LoVo (cell line): ENCODE data around the gene CDH15.
"Not testable (repeated sequence)": the region's sequence is repeated elsewhere in the genome, so short reads cannot be mapped to it uniquely, and the experiment has no call there.

Experiments used
- DNase-seq: peaks from one replicate; pipeline ENCODE4 v3.0.0-alpha.2; 2016; ENCODE audit warnings: low spot score

Gene CDH15

DNA sequence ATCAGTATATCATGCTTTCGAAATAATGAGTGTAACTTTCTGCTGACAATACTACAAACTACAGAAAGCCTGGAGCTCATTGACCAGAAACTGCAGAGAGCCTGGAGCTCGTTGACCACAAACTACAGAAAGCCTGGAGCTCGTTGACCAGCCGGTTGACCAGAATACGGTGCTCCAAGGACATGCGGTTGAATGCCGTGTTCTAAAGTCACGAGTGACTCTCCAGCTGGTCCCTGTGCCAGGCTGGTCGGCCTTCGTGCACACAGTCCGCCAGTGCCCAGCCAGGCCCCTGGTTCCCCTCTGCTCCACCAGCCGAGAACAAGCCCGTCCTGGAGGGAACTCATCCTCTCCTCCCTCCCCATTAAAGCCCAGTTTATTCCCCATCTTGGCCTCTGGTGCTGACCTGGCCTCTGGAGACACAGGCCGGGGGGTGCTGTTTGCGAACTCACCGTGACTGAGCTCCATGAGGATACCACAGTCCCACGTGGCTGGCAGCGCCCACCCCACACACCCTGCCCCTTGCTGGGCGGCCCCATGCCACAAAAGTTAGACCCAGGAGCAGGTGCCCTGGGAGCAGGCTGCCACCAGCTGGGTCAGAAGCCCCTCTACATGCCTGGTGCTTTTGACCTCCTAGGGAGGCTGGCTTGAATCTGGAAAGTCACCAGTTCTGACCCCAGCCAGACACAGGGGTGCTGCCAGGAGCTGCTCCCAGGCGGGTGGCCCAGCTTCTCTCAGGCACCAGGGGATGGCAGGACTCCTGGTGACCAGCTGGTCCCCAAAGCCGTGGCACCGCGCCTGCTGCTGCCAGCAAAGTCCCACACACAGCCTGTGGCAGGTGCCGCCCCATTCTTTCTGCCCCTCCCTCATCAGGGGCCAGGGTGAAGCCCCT is 15.5 kb upstream of the CDH15 start:
- no peak for DNase-seq

DNA sequence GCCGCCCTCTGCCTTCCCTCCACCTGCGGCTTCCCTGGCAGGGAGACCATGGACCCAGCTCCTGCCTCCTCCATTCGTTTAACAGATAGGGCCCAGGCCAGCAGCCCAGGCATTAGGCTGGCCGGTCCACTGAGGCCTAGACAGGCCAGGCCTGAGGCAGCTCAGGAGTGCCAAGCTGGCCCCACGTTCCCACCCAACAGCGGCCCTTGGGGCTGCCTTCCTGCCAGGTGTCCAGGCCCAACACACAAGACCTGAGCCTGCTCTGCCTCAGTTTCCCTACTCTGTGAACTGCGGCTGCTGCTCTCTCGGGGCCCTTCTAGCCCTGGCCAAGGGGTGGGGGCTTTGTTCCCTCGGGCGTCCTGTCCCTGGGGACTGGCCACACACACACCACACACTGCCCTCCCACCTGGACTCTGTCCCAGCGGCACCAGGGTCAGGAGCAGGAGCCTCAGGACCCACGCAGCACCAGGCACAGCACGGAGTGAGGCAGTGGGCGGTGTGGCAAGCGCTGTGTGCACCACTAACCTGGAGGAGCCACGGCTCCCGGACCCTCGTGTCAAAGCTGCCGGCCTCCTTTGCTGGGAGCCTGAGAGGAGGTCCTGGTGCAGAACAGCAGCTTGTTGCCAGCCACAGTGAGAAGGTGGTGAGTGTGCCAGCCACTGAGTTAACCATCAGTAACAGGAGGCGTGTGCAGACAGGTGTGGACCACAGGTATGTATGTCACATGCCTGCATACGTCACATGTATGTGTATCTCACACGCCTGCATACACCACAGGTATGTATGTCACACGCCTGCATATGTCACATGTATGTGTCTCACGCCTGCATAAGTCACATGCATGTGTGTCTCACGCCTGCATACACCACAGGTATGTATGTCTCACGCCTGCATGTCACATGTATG is 14.6 kb upstream of the CDH15 start:
- no peak for DNase-seq

DNA sequence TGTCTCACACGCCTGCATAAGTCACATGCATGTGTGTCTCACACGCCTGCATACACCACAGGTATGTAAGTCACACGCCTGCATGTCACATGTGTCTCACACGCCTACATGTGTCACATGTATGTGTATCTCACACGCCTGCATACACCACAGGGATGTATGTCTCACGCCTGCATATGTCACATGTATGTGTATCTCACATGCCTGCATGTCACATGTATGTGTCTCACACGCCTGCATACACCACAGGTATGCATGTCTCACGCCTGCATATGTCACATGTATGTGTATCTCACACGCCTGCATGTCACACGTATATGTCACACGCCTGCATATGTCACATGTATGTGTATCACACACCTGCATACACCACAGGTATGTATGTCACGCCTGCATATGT is 13.8 kb upstream of the CDH15 start:
- DNase-seq, result no peak

DNA sequence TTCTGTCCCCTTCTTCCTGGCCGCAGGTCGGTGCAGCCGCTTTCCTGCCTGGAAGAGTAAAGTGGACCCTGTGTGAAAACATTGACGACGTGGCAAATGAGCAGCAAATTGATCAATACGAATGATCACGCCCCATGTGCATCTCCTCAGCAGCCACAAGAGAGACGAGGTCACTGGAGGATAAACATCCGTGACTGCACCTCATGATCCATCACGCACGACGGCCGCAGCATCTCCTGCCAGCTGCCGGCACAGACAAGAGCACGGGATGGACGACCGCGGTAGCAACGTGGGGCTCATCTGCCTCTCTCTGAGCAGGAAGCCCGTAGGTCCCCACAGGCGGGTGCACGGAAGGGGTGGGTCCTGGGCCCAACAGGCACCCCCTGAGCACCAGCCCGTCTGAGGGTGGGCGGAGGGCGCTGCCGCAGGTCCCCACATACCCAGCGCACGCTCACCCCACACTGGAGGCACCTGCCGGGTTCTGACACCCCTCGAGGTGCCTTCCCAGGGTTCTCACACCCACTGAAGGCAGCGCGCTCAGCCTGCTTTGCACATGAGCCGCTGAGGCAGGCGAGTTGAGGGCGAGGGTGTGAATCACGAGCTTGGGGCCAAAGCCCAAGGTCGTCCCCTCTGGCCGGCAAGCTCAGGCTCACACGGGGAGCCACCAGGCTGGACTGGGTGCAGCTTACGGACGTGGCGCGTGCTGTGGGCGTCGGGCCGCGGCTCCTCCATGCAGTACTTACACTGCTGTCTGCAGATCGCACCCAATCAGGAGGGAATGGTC is 12.3 kb upstream of the CDH15 start:
- no peak for DNase-seq

DNA sequence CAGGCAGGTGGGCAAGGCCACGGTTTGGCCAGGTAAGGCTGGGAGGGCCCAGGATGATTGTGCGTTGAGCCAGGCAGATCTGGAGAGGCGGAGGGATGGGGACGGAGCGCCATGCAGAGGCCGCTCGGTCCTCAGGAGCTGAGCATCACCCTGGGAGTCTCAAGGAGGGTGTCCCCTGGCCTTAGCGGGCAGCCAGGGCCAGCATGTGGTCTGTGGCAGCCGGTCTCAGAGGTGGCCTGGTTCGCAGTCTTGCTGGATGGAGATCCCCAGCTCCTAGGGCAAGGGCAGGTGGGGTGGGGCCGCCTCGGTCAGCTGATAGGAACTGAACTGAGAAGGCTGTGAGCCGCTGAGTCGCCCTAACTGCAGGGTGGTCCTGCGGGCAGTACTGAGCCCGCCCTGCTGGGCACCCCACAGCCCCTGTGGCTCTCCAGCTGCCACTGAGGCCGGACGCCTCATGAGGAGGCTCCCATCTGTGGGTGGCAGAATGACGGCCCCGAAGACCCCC is 11.6 kb upstream of the CDH15 start:
- no peak for DNase-seq

- no peak for DNase-seq
These were observed 10.4 kb upstream of the CDH15 start for GRCh38 chr16:89160977-89161701.

GRCh38 chr16:89161763-89162713 is 9.5 kb upstream of the CDH15 start:
- DNase-seq, result no peak

GRCh38 chr16:89163297-89163696 is 8.3 kb upstream of the CDH15 start:
- no peak for DNase-seq

DNA sequence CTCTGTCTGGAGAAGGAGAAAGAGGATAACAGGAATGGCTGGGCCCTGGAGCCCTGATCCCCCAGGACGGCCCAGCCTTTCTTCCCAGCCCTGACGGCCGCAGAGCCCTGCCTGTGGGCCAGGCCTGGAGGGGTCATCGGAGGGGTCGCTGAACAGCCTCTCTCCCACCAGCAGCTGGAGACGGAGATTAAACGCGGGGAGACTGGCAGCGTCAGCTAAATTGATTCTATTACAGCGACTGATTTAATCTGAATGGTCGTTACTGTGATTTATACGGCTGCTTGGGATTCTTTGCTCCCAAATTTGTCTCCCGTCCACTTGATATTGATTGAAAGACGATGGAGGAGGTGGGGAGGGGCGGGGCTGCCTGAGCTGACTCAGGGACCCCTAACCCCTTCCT is 7.1 kb upstream of the CDH15 start:
- DNase-seq, result no peak

DNA sequence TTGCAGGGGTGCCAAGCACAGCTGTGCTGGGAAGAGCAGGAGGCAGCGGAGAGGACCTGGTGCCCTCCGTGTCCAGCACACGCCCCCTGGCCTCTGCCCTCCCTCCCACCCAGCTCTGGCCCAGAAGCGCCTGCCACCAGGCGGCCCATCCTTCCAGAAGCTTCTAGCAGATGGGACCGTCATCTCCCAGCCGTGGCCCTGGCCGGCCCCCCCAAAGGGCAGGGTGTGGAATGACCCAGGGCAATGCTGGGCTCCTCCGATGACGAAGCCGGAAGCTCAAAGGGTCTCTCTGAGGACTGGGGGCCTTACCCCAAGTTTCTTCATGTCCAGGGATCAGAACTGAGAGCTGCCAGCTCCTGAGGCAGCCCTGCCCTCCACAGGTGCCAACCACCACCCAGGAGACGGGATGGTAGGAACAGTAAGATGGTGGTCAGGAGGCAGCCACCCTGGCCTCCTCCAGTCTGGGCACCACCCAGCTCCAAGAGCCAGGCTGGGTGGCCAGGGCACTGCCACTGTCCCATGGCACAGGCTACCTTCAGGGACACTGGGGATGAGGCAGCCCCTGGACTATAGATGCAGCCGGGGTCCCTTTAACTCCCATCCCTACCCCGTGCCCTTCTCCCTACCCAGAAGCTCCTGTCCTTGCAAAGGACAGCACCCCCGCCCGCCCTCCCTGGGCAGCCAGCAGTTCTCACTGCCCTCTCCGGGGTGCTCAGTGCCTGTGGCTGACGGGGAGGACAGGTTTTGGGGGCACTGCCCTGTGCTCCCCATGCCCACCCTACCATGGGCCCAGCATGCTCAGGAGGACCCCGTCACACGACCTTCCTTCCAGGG is 6.5 kb upstream of the CDH15 start:
- DNase-seq, result no peak

DNA sequence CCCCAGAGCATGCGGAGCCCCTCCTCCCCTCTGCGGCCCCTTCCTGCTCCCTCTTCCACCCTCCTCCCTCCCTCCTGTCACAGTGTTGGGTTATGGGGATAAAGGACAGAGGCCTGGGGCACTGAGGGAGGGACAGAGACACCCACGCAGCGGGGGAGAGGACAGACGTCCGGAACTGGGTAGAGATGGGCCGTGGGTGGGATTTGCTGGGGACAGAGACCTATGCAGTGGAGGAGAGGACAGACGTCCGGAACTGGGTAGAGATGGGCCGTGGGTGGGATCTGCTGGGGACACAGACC is 5.9 kb upstream of the CDH15 start:
- DNase-seq, result not testable (repeated sequence)

GRCh38 chr16:89166696-89167424 is 4.7 kb upstream of the CDH15 start:
- no peak for DNase-seq

- DNase-seq, result peak; percentile 43
These were observed 4.1 kb upstream of the CDH15 start for GRCh38 chr16:89167425-89167941.

DNA sequence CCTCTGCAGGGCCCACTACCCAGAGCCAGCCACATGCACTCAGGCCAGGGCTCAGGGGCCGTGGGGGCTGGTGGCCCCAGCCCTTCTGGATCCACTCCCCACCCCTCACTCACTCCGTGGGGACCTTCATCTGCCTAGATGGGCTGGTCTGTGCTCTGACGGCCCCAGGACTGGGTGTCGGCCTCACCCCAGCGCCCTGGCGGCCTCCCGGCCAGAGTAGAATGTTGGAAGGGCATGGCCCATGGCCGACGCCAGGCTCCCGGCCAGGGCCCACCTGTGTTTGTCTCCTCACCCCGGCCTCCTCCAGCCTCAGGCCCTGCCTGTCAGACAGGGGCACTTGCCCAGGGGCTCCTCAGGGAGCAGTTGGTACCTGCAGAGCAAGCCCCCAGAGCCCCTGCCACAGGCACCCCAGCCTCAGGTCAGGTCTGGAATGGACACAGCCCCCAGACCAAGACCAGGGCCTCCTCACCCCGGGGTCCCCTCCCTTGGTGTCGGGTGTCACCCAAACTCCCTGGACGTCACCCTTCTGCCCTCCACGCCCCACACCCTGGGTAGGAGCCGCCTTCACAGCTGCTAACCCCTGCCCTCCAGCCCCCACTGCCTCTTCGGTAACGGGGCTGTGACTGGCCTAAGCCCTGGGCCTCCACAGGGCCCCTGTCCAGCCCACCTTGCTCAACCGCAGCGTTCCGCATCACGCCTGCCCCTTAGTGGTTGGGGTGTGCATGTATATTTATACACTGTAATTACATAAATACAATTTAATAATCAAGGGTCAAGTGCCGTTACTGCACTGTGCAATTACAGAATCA is 3.0 kb upstream of the CDH15 start:
- no peak for DNase-seq

DNA sequence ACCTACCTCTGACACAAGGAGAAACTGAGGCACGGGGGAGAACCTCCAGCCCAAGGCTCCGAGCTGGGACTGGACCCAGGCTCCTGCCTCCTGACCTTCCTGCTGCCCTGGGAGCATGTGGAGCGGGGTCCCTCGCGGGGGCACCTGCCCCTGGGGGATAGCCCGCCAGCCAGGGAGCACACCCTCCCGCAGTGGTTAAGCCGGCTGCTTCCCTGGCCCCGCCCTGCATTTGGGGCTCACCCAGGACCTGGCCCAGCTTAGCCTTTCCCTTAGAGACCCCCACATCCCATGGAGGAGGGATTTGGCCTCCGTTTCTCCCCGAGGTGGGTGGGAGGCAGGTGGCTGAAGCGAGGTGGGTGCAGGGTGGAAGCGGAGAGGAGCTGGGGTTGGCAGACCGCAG is 1.8 kb upstream of the CDH15 start:
- no peak for DNase-seq

DNA sequence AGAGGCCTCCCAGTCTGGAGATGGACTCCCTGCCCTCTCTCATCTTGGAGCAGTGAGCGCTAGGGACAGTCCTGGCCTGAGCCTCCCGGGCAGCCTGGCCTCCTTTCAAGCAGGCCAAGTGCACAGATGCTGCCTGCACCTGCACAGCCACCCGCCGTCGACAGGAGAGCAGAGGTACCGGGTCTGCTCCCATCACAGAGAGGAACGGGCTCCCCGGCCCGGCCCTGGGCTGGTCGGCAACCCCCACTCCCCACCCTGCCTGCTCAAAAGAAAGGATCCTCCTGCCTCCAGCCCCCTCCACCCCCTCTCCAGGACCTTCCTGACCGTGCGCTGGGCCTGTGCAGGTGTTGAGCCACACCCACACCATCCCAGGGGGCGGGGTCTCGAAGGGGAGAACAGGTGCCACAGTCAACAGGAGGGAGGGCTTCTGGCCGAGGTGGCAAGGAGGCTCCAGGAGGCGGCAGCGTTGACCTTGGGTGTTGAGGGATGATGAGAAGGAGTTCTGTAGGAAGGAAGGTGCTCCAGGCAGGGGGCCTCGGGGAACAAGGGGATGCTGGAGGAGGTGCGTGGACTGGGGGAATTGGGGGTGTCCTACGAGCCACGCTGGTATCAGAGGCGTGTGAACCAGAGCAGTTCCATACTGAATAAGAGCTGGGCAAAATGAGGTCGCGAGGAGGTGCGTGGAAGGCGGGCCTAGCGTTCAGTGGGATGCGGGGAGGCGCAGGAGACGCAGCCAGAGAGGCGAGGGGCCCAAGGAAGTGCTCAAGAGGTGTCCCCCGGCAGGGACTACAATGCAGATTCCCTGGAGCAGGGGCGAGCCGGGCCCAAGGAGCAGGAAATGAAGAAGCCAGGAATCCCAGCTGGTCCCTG is 967 bp upstream of the CDH15 start:
- DNase-seq, result peak; percentile 31

DNA sequence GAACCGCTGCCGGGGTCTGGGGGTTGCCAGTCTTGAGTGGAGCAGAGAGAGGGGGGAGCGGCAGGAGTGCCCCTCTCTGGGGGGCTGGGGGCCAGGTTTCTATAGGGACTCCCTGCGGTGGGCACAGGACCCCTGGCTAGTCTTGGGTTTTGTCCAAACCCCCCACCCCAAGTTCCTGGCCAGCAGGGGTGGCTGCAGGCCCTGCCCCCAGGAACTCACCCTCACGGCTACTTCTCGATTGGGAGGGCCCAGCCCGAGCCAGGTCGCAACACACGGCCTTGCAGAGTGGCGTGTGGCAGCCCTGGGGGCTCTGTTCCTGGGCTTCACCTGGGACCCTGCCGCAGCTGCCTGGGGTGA is 601 bp downstream of the CDH15 start:
- no peak for DNase-seq
